ENCODE data around the gene SCFD2.

- TF ChIP-seq, protein P1, sequence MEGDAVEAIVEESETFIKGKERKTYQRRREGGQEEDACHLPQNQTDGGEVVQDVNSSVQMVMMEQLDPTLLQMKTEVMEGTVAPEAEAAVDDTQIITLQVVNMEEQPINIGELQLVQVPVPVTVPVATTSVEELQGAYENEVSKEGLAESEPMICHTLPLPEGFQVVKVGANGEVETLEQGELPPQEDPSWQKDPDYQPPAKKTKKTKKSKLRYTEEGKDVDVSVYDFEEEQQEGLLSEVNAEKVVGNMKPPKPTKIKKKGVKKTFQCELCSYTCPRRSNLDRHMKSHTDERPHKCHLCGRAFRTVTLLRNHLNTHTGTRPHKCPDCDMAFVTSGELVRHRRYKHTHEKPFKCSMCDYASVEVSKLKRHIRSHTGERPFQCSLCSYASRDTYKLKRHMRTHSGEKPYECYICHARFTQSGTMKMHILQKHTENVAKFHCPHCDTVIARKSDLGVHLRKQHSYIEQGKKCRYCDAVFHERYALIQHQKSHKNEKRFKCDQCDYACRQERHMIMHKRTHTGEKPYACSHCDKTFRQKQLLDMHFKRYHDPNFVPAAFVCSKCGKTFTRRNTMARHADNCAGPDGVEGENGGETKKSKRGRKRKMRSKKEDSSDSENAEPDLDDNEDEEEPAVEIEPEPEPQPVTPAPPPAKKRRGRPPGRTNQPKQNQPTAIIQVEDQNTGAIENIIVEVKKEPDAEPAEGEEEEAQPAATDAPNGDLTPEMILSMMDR (IDR thresholded peaks at IDR 0.05; ENCODE audit: insufficient read depth, low read depth, low read length), result no peak
- TF ChIP-seq EZH2 (IDR thresholded peaks at IDR 0.05; ENCODE audit: insufficient read depth, low read length), result no peak
Measured at GRCh38 chr4:53003959-53004358, 361.9 kb downstream of the SCFD2 start.

All from astrocyte (in vitro differentiated cells and primary cell).